K562 (cell line): Measurements from ENCODE around the gene ICAM1. TPM values are rescaled to one million over a fixed set of nuclear protein-coding genes. Genes with fewer than 3 reads are reported as not detected.

Source experiments
- NFYB ChIP-seq: IDR thresholded peaks from 2 replicates; pipeline ENCODE4 v1.6.1; 2011; ENCODE audit warnings: mild to moderate bottlenecking, moderate library complexity; ENCODE audit not compliant: insufficient read length; ENCODE audit errors: extremely low read depth
- POLR2A ChIP-seq: fragments of 450-650 bp; conservative IDR thresholded peaks from 2 replicates; pipeline ENCODE4 v1.6.1; 2016
- U2AF2 ChIP-seq: fragments of 200-400 bp; formaldehyde crosslinking; optimal IDR thresholded peaks from 2 replicates; pipeline ENCODE3; 2017; ENCODE audit warnings: low read depth, mild to moderate bottlenecking, low read length
- ZBTB17 ChIP-seq: fragments of 450-650 bp; formaldehyde crosslinking; IDR thresholded peaks from 2 replicates; pipeline ENCODE4 v1.4.0; 2020; ENCODE audit warnings: mild to moderate bottlenecking
- ZNF696 ChIP-seq: fragments of 250-450 bp; sonication (Bioruptor Pico); conservative IDR thresholded peaks from 2 replicates; pipeline ENCODE4 v1.4.0; 2020; ENCODE audit warnings: mild to moderate bottlenecking, moderate library complexity
- polyA plus RNA-seq, 8 experiments: library from polyadenylated mRNA; depleted of rRNA in 4 of 8; stranded (reverse) in 5 of 8; unstranded in 3 of 8; fragments of >200 nt; fragmentation: Nextera tagmentation in 2 of 8; fragmentation: Illumina TruSeq in 1 of 8; extraction: Ambion mirVana in 2 of 8; extraction: Trizol in 1 of 8; gene quantifications; 2 replicates each; pipeline versions ENCODE4 v1.2.1 to v1.2.3, GENCODE V29; 2011 to 2014; ENCODE audit warnings: inconsistent platforms in 1 of 8, missing spikeins in 1 of 8
- total RNA-seq, 7 experiments: library from RNA; depleted of rRNA in 6 of 7; stranded (reverse); fragments of >200 nt in 6 of 7; fragmentation: Illumina TruSeq in 2 of 7; extraction: Trizol in 2 of 7; gene quantifications; 2 replicates each; pipeline versions ENCODE4 v1.2.1 to v1.2.3, GENCODE V29; 2011 to 2021; ENCODE audit warnings: low replicate concordance in 1 of 7
- TF ChIP-seq, protein P1 (sequence below): fragments of 450-650 bp; IDR thresholded peaks from 2 replicates; pipeline ENCODE4 v1.6.1; 2016; ENCODE audit warnings: borderline replicate concordance
- TF ChIP-seq, protein P2 (sequence below): sonication (generic); formaldehyde crosslinking; IDR thresholded peaks from 2 replicates; pipeline ENCODE4 v1.8.1; 2023; ENCODE audit warnings: missing genetic modification reagents, mild to moderate bottlenecking, borderline replicate concordance
- TF ChIP-seq, protein P3 (sequence below): fragments of 450-650 bp; IDR thresholded peaks from 2 replicates; pipeline ENCODE4 v1.6.1; 2016; ENCODE audit warnings: mild to moderate bottlenecking, moderate library complexity

The ICAM1 gene
- total and polyA plus RNA-seq, 9 of the 15 experiments (the other 6 are each of a cell fraction or from before 2014, with no cell fraction given): 2.3 to 24.4 (median 13.4) TPM

DNA sequence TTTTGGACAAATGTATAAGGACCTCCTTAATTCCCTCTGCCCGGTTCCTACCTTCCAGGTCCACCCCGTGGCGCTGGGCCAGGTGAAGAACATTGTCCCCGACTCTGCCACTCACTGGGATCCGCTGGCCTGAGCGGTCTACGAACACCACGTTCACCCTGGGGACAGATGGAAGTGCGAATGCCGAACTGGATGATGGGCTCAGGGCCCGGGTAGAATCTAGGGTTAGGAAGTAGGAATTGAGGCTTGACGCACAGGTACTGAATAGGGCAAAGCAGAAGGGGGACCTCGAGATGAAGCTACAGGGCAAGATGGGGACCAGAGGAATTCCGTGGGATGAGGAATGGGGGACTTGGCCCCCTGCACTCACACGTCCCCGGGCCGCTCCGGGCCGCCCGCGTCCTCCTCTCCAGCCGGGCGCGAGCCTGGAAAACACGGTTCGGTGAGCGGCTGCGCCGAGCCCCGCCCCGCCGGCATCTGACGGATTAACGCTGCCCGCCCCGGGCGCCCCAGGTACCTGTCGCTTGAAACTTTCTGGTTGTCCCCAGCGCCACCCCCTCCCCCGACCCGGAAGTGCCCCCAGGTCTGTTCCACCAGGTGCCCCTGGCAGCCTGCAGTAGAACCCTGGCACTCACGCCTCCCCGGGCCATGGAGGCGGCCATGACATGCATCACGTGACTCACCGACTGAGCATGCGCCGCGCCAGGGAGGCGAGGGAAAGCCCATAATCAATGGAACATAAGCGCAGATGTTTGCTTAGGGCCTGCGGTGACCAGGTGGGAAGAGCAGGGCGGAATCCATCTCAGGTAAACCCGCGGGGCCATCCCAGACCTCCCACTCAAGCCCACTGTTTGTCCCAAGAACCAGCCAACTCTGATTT is 44.7 kb downstream of the ICAM1 start, which contains the start of gene FDX2 (continued):
- TF ChIP-seq, protein P1, sequence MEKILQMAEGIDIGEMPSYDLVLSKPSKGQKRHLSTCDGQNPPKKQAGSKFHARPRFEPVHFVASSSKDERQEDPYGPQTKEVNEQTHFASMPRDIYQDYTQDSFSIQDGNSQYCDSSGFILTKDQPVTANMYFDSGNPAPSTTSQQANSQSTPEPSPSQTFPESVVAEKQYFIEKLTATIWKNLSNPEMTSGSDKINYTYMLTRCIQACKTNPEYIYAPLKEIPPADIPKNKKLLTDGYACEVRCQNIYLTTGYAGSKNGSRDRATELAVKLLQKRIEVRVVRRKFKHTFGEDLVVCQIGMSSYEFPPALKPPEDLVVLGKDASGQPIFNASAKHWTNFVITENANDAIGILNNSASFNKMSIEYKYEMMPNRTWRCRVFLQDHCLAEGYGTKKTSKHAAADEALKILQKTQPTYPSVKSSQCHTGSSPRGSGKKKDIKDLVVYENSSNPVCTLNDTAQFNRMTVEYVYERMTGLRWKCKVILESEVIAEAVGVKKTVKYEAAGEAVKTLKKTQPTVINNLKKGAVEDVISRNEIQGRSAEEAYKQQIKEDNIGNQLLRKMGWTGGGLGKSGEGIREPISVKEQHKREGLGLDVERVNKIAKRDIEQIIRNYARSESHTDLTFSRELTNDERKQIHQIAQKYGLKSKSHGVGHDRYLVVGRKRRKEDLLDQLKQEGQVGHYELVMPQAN: peak; percentile 99
- TF ChIP-seq U2AF2 (no peak), ZBTB17 (CRISPR knock-in tag) (peak; percentile 73; the same call in 1 of the 2 replicates), NFYB (no peak), POLR2A (peak; percentile 87), ZNF696 (CRISPR knock-in tag) (no peak)
- TF ChIP-seq, protein P2, sequence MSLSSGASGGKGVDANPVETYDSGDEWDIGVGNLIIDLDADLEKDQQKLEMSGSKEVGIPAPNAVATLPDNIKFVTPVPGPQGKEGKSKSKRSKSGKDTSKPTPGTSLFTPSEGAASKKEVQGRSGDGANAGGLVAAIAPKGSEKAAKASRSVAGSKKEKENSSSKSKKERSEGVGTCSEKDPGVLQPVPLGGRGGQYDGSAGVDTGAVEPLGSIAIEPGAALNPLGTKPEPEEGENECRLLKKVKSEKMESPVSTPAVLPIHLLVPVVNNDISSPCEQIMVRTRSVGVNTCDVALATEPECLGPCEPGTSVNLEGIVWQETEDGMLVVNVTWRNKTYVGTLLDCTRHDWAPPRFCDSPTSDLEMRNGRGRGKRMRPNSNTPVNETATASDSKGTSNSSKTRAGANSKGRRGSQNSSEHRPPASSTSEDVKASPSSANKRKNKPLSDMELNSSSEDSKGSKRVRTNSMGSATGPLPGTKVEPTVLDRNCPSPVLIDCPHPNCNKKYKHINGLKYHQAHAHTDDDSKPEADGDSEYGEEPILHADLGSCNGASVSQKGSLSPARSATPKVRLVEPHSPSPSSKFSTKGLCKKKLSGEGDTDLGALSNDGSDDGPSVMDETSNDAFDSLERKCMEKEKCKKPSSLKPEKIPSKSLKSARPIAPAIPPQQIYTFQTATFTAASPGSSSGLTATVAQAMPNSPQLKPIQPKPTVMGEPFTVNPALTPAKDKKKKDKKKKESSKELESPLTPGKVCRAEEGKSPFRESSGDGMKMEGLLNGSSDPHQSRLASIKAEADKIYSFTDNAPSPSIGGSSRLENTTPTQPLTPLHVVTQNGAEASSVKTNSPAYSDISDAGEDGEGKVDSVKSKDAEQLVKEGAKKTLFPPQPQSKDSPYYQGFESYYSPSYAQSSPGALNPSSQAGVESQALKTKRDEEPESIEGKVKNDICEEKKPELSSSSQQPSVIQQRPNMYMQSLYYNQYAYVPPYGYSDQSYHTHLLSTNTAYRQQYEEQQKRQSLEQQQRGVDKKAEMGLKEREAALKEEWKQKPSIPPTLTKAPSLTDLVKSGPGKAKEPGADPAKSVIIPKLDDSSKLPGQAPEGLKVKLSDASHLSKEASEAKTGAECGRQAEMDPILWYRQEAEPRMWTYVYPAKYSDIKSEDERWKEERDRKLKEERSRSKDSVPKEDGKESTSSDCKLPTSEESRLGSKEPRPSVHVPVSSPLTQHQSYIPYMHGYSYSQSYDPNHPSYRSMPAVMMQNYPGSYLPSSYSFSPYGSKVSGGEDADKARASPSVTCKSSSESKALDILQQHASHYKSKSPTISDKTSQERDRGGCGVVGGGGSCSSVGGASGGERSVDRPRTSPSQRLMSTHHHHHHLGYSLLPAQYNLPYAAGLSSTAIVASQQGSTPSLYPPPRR (CRISPR knock-in tag): no peak
- TF ChIP-seq, protein P3, sequence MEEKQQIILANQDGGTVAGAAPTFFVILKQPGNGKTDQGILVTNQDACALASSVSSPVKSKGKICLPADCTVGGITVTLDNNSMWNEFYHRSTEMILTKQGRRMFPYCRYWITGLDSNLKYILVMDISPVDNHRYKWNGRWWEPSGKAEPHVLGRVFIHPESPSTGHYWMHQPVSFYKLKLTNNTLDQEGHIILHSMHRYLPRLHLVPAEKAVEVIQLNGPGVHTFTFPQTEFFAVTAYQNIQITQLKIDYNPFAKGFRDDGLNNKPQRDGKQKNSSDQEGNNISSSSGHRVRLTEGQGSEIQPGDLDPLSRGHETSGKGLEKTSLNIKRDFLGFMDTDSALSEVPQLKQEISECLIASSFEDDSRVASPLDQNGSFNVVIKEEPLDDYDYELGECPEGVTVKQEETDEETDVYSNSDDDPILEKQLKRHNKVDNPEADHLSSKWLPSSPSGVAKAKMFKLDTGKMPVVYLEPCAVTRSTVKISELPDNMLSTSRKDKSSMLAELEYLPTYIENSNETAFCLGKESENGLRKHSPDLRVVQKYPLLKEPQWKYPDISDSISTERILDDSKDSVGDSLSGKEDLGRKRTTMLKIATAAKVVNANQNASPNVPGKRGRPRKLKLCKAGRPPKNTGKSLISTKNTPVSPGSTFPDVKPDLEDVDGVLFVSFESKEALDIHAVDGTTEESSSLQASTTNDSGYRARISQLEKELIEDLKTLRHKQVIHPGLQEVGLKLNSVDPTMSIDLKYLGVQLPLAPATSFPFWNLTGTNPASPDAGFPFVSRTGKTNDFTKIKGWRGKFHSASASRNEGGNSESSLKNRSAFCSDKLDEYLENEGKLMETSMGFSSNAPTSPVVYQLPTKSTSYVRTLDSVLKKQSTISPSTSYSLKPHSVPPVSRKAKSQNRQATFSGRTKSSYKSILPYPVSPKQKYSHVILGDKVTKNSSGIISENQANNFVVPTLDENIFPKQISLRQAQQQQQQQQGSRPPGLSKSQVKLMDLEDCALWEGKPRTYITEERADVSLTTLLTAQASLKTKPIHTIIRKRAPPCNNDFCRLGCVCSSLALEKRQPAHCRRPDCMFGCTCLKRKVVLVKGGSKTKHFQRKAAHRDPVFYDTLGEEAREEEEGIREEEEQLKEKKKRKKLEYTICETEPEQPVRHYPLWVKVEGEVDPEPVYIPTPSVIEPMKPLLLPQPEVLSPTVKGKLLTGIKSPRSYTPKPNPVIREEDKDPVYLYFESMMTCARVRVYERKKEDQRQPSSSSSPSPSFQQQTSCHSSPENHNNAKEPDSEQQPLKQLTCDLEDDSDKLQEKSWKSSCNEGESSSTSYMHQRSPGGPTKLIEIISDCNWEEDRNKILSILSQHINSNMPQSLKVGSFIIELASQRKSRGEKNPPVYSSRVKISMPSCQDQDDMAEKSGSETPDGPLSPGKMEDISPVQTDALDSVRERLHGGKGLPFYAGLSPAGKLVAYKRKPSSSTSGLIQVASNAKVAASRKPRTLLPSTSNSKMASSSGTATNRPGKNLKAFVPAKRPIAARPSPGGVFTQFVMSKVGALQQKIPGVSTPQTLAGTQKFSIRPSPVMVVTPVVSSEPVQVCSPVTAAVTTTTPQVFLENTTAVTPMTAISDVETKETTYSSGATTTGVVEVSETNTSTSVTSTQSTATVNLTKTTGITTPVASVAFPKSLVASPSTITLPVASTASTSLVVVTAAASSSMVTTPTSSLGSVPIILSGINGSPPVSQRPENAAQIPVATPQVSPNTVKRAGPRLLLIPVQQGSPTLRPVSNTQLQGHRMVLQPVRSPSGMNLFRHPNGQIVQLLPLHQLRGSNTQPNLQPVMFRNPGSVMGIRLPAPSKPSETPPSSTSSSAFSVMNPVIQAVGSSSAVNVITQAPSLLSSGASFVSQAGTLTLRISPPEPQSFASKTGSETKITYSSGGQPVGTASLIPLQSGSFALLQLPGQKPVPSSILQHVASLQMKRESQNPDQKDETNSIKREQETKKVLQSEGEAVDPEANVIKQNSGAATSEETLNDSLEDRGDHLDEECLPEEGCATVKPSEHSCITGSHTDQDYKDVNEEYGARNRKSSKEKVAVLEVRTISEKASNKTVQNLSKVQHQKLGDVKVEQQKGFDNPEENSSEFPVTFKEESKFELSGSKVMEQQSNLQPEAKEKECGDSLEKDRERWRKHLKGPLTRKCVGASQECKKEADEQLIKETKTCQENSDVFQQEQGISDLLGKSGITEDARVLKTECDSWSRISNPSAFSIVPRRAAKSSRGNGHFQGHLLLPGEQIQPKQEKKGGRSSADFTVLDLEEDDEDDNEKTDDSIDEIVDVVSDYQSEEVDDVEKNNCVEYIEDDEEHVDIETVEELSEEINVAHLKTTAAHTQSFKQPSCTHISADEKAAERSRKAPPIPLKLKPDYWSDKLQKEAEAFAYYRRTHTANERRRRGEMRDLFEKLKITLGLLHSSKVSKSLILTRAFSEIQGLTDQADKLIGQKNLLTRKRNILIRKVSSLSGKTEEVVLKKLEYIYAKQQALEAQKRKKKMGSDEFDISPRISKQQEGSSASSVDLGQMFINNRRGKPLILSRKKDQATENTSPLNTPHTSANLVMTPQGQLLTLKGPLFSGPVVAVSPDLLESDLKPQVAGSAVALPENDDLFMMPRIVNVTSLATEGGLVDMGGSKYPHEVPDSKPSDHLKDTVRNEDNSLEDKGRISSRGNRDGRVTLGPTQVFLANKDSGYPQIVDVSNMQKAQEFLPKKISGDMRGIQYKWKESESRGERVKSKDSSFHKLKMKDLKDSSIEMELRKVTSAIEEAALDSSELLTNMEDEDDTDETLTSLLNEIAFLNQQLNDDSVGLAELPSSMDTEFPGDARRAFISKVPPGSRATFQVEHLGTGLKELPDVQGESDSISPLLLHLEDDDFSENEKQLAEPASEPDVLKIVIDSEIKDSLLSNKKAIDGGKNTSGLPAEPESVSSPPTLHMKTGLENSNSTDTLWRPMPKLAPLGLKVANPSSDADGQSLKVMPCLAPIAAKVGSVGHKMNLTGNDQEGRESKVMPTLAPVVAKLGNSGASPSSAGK: no peak
